ENCODE measurements around the gene RNF148.

DNA sequence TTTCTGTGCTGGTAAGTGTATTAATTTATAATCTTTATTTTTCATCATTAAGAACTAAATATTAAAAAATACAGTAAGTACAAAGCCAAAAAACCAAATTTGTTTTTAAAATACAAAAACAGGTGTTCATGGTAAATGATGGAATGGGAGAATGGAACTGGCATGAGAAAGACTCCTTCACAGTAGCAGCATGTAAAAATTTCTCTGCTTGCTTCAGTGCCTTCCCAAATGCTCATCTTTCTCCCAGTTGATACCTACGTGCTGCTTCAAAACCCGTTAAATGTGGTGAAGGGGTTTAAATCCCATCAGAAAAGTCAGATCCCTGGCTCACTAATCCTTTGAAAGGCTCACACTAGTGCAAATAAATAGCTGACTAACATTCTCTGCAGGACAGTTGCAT is 8.0 kb downstream of the RNF148 start:
- TF ChIP-seq, protein P1, sequence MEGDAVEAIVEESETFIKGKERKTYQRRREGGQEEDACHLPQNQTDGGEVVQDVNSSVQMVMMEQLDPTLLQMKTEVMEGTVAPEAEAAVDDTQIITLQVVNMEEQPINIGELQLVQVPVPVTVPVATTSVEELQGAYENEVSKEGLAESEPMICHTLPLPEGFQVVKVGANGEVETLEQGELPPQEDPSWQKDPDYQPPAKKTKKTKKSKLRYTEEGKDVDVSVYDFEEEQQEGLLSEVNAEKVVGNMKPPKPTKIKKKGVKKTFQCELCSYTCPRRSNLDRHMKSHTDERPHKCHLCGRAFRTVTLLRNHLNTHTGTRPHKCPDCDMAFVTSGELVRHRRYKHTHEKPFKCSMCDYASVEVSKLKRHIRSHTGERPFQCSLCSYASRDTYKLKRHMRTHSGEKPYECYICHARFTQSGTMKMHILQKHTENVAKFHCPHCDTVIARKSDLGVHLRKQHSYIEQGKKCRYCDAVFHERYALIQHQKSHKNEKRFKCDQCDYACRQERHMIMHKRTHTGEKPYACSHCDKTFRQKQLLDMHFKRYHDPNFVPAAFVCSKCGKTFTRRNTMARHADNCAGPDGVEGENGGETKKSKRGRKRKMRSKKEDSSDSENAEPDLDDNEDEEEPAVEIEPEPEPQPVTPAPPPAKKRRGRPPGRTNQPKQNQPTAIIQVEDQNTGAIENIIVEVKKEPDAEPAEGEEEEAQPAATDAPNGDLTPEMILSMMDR (IDR thresholded peaks at IDR 0.05): no peak
- no peak for TF ChIP-seq POLR2A (IDR thresholded peaks at IDR 0.05)

Measured in esophagus squamous epithelium (tissue), 4 donors.